Ovary (tissue), 9 donors: ENCODE results near the gene VSTM2B. TPM values are rescaled to one million over a fixed set of nuclear protein-coding genes. Genes with fewer than 3 reads are reported as not detected.

Experiments used
- DNase-seq, 5 donors: peaks; one replicate each; pipeline ENCODE4 v3.0.0-alpha.2; 2019 to 2020
- H3K27ac ChIP-seq, 2 donors: fragments of 200-600 bp; one replicate each; pipeline versions ENCODE4 v1.5.1 to v1.8.0; 2019 to 2022
- H3K27me3 ChIP-seq: fragments of 200-600 bp; one replicate; pipeline ENCODE4 v1.8.0; 2022
- H3K36me3 ChIP-seq: fragments of 200-600 bp; sonication (generic); one replicate; pipeline ENCODE4 v1.5.1; 2019
- H3K4me1 ChIP-seq: one replicate; pipeline ENCODE4 v1.8.1; 2013; ENCODE audit warnings: mild to moderate bottlenecking, moderate library complexity; ENCODE audit not compliant: insufficient read depth
- H3K4me3 ChIP-seq: fragments of 200-600 bp; sonication (generic); one replicate; pipeline ENCODE4 v1.5.1; 2017
- H3K9me3 ChIP-seq, 2 donors: fragments of 200-600 bp in 1 of 2; sonication (generic) in 1 of 2; one replicate each; pipeline versions ENCODE4 v1.5.1 to v1.8.1; 2013 to 2019; ENCODE audit warnings: mild to moderate bottlenecking in 1 of 2, moderate library complexity in 1 of 2
- EP300 ChIP-seq: sonication (generic); formaldehyde crosslinking; IDR thresholded peaks from one replicate; pipeline ENCODE4 v1.6.1; 2017; ENCODE audit warnings: antibody characterized with exemption
- POLR2A ChIP-seq: fragments of 450-650 bp; IDR thresholded peaks from one replicate; pipeline ENCODE4 v1.6.1; 2017; ENCODE audit warnings: antibody characterized with exemption, mild to moderate bottlenecking, moderate library complexity
- WGBS, 3 donors: extraction: QIAGEN DNeasy Blood & Tissue Kit in 1 of 3; methylation state at CpG; one replicate each; pipeline versions ENCODE4 v1.1.5 to v1.1.7; 2013 to 2017; 5-methylcytosine and 5-hydroxymethylcytosine counted together
- intact Hi-C, 4 donors: fragments of 100-400 bp; cut with DNase I; formaldehyde crosslinking; loops; one replicate each; pipeline versions ENCODE4 v1.11.0 to v1.15.1; 2022 to 2023
- polyA plus RNA-seq, 2 donors: library from polyadenylated mRNA; stranded (reverse); fragments of 200-250 nt in 1 of 2; fragments of 350-450 nt in 1 of 2; fragmentation: Illumina TruSeq in 1 of 2; extraction: RNeasy Lipid Tissue Mini Kit (QIAGEN cat#74804) in 1 of 2; gene quantifications; one replicate each; pipeline ENCODE4 v1.2.3, GENCODE V29; 2013 to 2014
- total RNA-seq, 7 donors: library from RNA; depleted of rRNA in 2 of 7; stranded (reverse); fragments of >200 nt in 2 of 7; fragmentation: NEBNext Ultra II Directional in 3 of 7; extraction: Animal tissue kit (Norgen Biotek cat#: 25700) in 3 of 7; gene quantifications; one replicate each; pipeline versions ENCODE4 v1.1.0 to v1.2.4, GENCODE V29; 2016 to 2023
- TF ChIP-seq, protein P1 (sequence below), 3 donors: fragments of 450-650 bp in 2 of 3; fragments of 200-600 bp in 1 of 3; IDR thresholded peaks; one replicate each; pipeline versions ENCODE4 v1.5.1 to v1.8.0; 2016 to 2022; ENCODE audit warnings: antibody characterized with exemption in 3 of 3, mild to moderate bottlenecking in 1 of 3
- donor health status: DM: no; HTN: no; CAD: no; lungs with moderate emphysema.
- donor health status: DM: no; HTN: no; CAD: no.
- donor health status: Bipolar disorder and iron deficiency.
- donor health status: DM: yes; HTN: yes; CAD: no.
- donor health status: DM: no; HTN: no; CAD: no.
- donor health status: DM: yes; HTN: yes; CAD: no.

Gene VSTM2B
- total and polyA plus RNA-seq, 9 donors, result 0.13 TPM; not detected in 8

DNA sequence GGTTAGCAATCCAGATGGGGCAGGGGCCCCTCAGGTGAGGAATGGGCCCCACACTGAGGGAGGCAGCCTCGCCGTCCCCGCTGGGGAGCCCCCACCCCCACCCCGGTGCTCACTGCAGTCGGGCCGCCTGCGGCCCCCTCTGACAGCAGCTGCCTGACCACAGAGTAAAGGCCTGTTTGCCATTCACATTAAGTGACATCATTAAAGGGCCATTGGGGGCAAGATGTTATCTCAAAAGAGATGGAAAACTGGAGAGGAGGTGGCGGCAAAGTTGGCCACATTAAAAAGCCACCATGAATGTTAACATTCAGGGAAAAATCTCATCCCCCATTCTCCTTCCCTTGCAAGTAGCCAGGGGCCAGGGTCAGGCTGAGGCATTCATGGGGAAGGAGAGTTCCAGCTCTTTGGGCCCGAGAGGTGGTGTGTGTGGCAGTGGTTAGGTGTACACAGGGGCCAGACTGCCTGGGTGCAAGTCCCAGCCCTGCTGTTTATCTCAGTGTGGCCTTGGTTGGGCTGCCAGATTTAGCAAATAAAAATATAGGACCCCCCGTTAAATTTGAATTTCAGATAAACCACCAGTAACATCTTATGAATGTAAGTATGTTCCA, 20.9 kb downstream of the VSTM2B start:
- whole genome bisulfite sequencing, 3 donors, result 13 to 24% (median 13%) methylated on average over 10 of the region's 10 CpGs
- intact Hi-C loops, result no loop called here
- DNase-seq, result peak in 1 of 5 donors; percentile 8

DNA sequence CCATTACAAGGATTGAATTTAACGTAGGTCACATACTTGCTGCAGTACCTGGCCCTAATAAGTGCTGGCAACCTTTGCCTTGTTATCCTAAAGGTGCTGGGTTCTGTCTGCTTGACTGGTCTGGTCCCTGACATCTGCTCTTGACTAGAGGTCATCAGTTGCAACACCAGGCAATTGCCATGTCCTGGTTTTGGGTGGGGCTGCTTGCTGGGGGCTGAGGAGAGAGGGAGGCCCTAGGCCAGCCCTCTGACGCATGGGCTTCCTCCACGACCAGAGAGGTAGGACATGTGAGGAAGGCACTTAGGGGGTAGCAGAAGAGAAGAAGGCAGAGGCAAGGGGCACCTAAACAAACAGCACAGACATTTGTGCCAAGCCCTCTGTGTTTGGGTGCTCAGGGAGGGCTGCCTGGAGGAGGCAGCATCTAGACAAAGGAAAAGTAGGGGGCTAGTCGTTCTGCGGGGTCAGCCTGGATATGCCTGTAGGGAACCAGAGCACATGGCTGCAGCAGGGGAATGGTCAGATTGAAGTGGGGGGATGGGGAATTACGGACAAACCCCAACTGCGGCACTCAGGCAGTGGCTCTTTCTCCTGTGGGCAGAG, 21.7 kb downstream of the VSTM2B start:
- no peaks in the 10 kb centered on the region for H3K36me3 ChIP-seq
- no peak overlapping the region for H3K4me3 ChIP-seq
- TF ChIP-seq POLR2A (no peak), EP300 (no peak)
- TF ChIP-seq, protein P1, sequence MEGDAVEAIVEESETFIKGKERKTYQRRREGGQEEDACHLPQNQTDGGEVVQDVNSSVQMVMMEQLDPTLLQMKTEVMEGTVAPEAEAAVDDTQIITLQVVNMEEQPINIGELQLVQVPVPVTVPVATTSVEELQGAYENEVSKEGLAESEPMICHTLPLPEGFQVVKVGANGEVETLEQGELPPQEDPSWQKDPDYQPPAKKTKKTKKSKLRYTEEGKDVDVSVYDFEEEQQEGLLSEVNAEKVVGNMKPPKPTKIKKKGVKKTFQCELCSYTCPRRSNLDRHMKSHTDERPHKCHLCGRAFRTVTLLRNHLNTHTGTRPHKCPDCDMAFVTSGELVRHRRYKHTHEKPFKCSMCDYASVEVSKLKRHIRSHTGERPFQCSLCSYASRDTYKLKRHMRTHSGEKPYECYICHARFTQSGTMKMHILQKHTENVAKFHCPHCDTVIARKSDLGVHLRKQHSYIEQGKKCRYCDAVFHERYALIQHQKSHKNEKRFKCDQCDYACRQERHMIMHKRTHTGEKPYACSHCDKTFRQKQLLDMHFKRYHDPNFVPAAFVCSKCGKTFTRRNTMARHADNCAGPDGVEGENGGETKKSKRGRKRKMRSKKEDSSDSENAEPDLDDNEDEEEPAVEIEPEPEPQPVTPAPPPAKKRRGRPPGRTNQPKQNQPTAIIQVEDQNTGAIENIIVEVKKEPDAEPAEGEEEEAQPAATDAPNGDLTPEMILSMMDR (IDR thresholded peaks at IDR 0.05), result no peak
- 59 to 70% (median 62%) methylated on average over 7 of the region's 7 CpGs for WGBS, 3 donors
- no peak for DNase-seq
- intact Hi-C loops, result no loop called here
- H3K9me3 ChIP-seq, result no peaks in the 10 kb centered on the region
- no peak overlapping the region for H3K27ac ChIP-seq
- no peaks in the 10 kb centered on the region for H3K27me3 ChIP-seq
- no peaks in the 10 kb centered on the region for H3K4me1 ChIP-seq

More for the DNA sequence above, 20.9 kb downstream of the VSTM2B start:
- Histone ChIP-seq H3K4me3 (no peak overlapping the region), H3K4me1 (no peaks in the 10 kb centered on the region), H3K27ac (no peak overlapping the region), H3K36me3 (no peaks in the 10 kb centered on the region), H3K9me3 (no peaks in the 10 kb centered on the region), H3K27me3 (no peaks in the 10 kb centered on the region)
- TF ChIP-seq, protein P1 (IDR thresholded peaks at IDR 0.05), result no peak
- TF ChIP-seq POLR2A (no peak), EP300 (no peak)

DNA sequence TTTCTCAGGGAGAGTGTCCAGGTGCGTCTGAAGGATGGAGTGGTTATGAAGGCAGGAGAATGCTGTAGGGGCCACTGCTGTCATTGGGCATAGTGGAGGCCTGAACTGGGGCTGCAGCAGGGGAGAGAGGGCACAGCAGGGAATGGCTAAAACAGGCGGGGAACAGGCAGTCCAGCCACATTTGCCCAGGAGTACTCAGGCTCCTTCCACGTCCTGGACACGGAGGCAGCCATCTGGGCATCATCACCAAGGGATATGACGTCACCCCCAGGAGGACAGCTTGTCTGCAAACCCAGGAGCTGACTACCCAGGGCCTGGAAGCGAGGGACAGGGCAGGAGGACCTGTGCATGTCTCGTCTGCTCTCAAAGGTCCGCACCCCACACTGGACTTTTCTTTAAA, 22.2 kb downstream of the VSTM2B start:
- intact Hi-C loops, result no loop called here
- WGBS, 3 donors, result 47 to 55% (median 54%) methylated on average over 8 of the region's 8 CpGs
- no peaks in the 10 kb centered on the region for H3K36me3 ChIP-seq
- H3K27me3 ChIP-seq, result no peaks in the 10 kb centered on the region
- no peak overlapping the region for H3K4me3 ChIP-seq
- no peak for TF ChIP-seq EP300
- no peak for TF ChIP-seq POLR2A
- TF ChIP-seq, protein P1 (IDR thresholded peaks at IDR 0.05), result no peak
- no peaks in the 10 kb centered on the region for H3K9me3 ChIP-seq
- no peaks in the 10 kb centered on the region for H3K4me1 ChIP-seq
- H3K27ac ChIP-seq, result no peak overlapping the region
- DNase-seq, result no peak

DNA sequence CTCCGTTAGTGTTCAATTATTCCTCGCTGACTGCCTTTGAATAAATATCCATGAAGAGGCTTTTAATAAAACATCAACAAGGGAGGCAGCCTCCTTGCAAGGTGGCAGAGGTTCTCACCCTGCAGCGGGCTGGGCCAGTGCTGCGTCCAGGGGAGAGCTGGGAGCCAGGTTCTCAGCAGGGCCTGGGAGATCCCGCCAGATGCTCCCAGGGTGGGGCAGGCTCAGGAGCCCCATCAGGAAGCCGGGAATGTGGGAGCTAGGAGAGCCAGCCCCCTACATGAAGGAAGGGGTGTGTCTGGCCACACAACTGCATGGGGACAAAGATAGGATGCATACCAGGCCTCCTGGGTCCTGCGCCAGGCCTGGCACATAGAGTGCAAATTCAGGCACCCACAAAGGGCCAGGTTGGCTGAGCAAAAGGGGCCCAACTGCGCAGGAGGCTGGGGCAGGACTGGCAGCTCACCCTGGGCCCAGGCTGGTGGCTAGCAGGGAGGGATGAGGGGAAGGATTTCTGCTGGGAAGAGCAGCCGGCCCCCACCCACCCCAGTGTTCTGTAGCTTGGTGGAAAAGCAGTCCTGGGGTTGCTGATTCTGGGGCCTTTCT, 22.8 kb downstream of the VSTM2B start:
- H3K4me1 ChIP-seq, result no peaks in the 10 kb centered on the region
- TF ChIP-seq POLR2A (no peak), EP300 (no peak)
- TF ChIP-seq, protein P1 (IDR thresholded peaks at IDR 0.05), result no peak
- no peaks in the 10 kb centered on the region for H3K36me3 ChIP-seq
- no peaks in the 10 kb centered on the region for H3K9me3 ChIP-seq
- no peak for DNase-seq
- no peak overlapping the region for H3K27ac ChIP-seq
- H3K27me3 ChIP-seq, result no peaks in the 10 kb centered on the region
- WGBS, 3 donors, result 60 to 74% (median 69%) methylated on average over 9 of the region's 9 CpGs
- intact Hi-C loops, result no loop called here
- no peak overlapping the region for H3K4me3 ChIP-seq
